NCI-H146 (cell line): Measurements from ENCODE around the gene RPUSD4.

Experiments used
- DNase-seq: peaks from one replicate; lab custom pipeline; 2025; lab: John Stamatoyannopoulos, UW

RPUSD4 gene

GRCh38 chr11:126182787-126183445 lies 28.5 kb downstream of the RPUSD4 start:
- DNase-seq: no peak

GRCh38 chr11:126181939-126182730 lies 29.3 kb downstream of the RPUSD4 start:
- no peak for DNase-seq

GRCh38 chr11:126176853-126177470 lies 34.5 kb downstream of the RPUSD4 start:
- DNase-seq: no peak

- no peak for DNase-seq
Measured at GRCh38 chr11:126175393-126175792, 36.1 kb downstream of the RPUSD4 start.

DNA sequence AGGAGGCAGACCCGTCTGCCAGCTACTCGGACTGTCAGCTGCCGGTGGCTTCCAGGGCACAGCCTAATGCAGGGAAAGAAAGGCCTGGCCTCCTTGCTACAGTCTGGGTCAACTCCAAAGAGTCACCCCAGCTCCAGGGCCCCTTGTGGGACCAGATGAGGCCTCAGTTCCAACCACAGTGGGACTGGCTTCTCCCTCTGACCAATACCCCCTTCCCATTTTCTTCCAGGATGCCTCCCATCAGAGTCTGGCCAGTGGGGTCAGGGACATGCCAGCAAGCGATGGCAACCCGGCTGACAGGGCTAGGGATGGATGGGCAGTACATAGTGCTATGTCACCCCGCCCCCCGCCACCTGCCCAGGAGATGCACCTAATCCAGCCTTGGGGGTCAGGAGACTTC lies 36.6 kb downstream of the RPUSD4 start:
- DNase-seq: no peak

DNA sequence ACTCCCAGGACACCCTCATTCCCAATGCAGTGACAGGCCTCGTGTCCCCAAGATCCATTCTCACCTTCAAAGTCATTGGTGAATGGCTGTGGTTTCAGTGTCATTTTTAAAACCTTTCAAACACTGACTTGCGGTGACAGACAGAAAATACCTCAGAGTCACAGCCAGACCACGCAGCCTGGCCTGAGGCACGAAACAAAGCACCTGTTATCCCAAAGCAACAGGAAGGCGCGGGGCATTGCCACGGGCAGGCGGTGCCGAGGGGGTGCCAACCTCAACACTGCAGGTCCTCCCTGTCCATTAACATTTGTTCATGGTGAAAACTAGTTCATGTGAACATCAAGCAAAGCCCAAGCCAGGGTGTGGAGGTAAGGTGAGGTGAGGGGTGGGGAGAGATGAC lies 38.2 kb downstream of the RPUSD4 start:
- no peak for DNase-seq

- DNase-seq: no peak
Measured at GRCh38 chr11:126172596-126173038, 38.8 kb downstream of the RPUSD4 start.

GRCh38 chr11:126169291-126169690 lies 42.2 kb downstream of the RPUSD4 start:
- no peak for DNase-seq

DNA sequence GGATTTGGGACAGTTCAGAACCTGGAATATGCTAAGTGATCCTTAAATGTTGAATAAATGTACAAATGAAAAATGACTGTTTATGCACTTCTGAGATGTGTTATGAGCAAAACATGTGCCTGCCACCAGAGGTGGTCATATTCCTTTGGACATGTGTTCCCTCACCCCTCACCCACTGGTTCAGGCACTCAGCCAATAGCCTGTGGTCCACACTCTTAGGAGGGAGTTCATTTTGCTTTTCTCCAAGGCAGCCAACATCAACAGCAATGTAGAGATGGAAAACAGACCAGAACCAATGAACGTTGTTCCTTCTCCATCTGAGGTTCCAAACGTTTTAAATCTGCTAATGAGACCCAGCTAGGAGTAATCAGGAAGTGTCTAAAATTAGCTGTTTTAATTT lies 44.0 kb downstream of the RPUSD4 start:
- no peak for DNase-seq

- DNase-seq: no peak
Measured at GRCh38 chr11:126166413-126166812, 45.0 kb downstream of the RPUSD4 start.

DNA sequence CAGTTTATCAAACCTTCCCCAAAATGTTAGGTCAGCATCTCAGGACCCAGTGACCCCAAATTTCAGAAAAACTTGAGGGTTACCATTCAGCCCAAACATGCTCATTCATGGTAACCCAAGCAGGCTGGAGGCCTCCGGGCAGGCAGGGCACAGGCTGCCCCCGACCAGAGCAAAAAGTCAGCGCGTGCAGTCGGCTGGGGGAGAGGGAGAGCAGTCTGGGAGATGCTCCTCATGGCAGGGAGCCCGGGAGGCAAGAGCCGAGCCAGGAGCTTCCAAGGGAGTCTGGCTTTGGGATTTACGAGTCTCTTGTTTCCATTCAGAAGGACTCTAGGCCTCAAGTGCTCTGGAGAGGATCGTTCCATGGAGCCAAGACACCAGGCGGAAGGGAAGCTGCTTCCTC lies 45.7 kb downstream of the RPUSD4 start:
- no peak for DNase-seq

DNA sequence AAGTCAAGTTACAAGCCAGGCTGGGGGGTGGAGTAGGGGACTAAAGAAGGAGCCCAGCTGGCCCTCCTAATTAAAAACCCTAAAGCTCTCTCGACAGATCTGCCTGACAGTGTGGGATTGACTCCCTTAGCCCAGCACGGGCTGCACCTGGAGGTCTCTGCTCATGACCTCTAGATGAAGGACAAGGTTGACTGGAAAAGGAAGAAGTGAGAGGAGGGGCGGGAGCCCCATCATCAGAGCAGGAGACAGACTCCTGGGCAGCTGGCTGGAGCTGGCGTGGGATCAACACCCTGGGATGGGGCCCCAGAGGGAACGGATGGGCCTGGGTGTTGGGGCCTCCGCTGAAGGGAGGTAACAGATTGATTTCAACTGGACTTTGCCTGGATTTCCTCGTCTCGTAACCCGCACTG lies 46.1 kb downstream of the RPUSD4 start:
- no peak for DNase-seq

- no peak for DNase-seq
Measured at GRCh38 chr11:126164781-126165180, 46.7 kb downstream of the RPUSD4 start.

DNA sequence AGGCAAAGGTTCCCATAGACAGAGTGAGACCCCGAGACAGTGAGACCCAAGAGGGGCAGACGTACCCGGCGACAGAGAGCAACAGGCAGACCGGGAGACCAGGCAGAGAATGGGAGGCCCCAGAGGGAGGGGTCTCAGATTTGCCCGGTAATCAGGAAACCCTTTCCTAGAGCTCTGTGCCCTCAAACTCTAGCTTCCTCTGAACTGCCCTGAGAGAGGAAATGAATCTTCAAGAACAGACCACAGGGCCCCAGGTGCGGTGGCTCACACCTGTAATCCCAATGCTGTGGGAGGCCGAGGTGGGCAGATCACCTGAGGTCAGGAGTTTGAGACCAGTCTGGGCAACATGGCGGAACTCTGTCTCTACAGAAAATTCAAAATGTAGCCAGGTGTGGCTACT lies 47.7 kb downstream of the RPUSD4 start:
- DNase-seq: no peak

- no peak for DNase-seq
Measured at GRCh38 chr11:126163074-126163700, 48.3 kb downstream of the RPUSD4 start.

DNA sequence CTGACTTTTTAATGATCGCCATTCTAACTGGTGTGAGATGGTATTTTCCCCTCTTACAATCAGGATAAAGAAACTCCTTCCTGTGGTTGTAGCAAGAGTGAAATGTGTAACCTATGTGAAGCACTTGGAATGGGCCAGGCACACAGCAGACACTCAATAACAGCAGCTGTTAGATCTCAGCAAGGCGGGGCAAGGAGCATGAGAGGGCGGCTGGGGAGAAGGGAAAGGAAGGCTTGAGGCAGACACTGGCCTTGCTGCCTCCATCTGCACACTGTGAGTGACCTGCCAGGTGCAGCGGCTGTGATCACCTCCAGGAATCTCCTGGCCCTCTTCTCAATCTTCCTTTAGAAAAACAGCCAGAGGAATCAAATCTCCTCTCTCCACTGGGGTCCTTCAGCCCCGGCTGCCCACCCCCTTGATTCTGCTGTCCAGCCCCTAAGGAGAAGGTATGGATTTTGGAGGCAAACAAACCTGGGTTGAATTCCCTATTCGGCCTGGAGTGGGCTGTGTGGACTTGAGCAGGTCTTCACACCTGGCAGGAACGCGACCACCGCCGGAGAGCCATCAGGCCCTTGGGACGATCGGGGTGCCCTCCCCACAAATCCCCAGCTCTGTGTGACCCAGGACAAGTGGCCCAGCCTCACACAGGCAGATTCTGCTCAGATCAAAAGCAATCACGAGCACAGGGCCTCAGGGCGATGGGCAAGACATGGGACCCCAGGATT lies 49.0 kb downstream of the RPUSD4 start:
- DNase-seq: no peak

DNA sequence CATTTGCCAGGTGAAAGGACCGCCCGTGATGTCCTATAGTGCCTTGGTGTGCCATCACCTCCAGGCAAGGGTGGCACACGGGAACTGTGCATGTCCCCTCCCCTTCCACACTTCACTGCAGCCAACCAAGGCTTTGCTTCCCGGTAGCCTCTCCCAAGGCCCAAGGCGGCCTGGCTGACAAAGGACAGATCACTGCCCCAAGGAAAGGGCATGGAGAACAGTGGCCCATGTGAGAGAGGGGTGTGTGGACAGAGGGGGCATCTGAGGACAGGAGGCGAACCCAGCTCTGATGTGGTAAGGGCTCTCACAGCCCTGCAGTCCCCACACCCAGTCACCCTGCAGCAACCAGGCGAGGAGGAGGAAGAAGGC lies 50.4 kb downstream of the RPUSD4 start:
- DNase-seq: no peak

DNA sequence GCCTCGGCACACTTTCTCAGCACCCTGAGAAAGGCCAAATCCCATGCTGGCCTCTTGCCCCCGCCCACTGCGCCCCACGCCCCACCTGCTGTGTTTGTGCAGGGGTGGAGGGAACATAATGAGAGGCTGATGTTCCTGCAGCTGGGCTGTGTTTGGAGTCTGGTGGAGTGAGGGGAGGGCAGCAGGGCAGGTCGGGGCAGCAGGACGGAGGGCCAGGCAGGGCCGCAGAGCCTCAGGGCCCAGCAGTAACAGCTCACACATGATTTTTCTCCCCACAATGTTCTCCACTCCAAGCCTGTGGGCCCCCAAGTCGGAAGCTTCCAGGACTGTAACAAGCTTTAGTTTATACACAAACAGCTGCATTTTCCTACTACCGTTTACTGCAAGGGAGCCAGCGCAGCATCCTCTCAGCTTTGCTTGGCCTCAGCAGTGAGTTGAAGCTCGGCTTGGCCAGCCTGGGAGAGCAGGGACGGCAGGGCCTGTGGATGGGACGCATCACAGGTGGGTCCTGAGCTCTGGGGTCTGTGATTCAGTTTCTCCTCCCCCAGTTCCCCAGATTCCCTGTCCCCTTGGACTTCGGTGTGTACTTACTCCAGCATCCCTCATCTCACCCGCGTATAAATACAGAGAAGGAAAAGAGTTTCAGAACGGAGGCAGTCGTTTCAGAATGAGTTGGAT lies 51.0 kb downstream of the RPUSD4 start:
- no peak for DNase-seq

DNA sequence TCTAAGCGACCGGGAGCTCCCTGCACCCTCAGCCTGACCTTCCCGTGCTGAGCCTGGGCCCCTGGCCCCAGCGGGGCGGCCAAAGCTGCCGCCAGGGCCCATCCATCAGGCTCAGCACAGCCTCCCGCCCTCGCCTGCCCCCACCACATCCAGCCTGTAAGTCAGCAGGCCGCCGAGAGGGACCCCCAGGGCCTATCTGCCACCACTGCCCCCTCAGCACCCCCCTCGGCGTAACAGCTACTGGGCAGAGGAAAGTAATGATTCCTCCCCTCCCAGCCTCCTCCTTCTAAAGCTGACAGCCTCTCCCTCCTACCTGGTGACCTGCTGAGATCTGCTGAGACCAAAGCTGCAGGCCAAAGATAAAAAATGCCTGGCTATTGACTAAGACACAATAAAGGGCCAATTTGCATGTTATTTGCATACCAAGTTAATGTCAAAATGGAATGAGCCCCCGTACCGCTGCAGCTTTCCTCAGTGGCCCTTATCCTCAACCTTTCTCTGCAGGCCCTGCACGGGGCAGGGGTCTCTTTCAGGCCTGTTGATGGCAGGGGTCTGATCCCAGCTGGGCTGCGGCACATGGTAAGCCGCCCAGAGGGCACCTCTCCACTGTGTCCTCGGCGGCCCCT lies 51.6 kb downstream of the RPUSD4 start:
- DNase-seq: no peak

- no peak for DNase-seq
Measured at GRCh38 chr11:126158054-126158791, 53.2 kb downstream of the RPUSD4 start.
